Measurements from ENCODE around the gene RASAL1.

RASAL1 gene

GRCh38 chr12:113164014-113164413 is 28.5 kb upstream of the RASAL1 start:
- in situ Hi-C loops (cut with MboI; ENCODE audit: low pct_unique_long_range_greater_than_20kb, low sequenced_read_pairs) = no loop called here
- DNase-seq = no peak

GRCh38 chr12:113163030-113163360 is 27.4 kb upstream of the RASAL1 start:
- in situ Hi-C loops (cut with MboI; ENCODE audit: low pct_unique_long_range_greater_than_20kb, low sequenced_read_pairs) = no loop called here
- no peak for DNase-seq

GRCh38 chr12:113162102-113163029 is 26.8 kb upstream of the RASAL1 start:
- no peak for DNase-seq
- in situ Hi-C loops (cut with MboI; ENCODE audit: low pct_unique_long_range_greater_than_20kb, low sequenced_read_pairs) = no loop called here

GRCh38 chr12:113161415-113162016 is 26.0 kb upstream of the RASAL1 start:
- DNase-seq = no peak
- in situ Hi-C loops (cut with MboI; ENCODE audit: low pct_unique_long_range_greater_than_20kb, low sequenced_read_pairs) = no loop called here

- no peak for DNase-seq
- in situ Hi-C loops (cut with MboI; ENCODE audit: low pct_unique_long_range_greater_than_20kb, low sequenced_read_pairs) = no loop called here
Measured at GRCh38 chr12:113159937-113160336, 24.4 kb upstream of the RASAL1 start.

GRCh38 chr12:113158439-113159203 is 23.1 kb upstream of the RASAL1 start:
- in situ Hi-C loops (cut with MboI; ENCODE audit: low pct_unique_long_range_greater_than_20kb, low sequenced_read_pairs) = no loop called here
- DNase-seq = no peak

GRCh38 chr12:113157218-113157859 is 21.8 kb upstream of the RASAL1 start:
- in situ Hi-C loops (cut with MboI; ENCODE audit: low pct_unique_long_range_greater_than_20kb, low sequenced_read_pairs) = no loop called here
- no peak for DNase-seq

- in situ Hi-C loops (cut with MboI; ENCODE audit: low pct_unique_long_range_greater_than_20kb, low sequenced_read_pairs) = no loop called here
- DNase-seq = no peak
Measured at GRCh38 chr12:113155646-113156045, 20.1 kb upstream of the RASAL1 start.

GRCh38 chr12:113155060-113155459 is 19.5 kb upstream of the RASAL1 start:
- DNase-seq = no peak
- in situ Hi-C loops (cut with MboI; ENCODE audit: low pct_unique_long_range_greater_than_20kb, low sequenced_read_pairs) = no loop called here

GRCh38 chr12:113154351-113154973 is 18.9 kb upstream of the RASAL1 start:
- DNase-seq = no peak
- in situ Hi-C loops (cut with MboI; ENCODE audit: low pct_unique_long_range_greater_than_20kb, low sequenced_read_pairs) = no loop called here

- in situ Hi-C loops (cut with MboI; ENCODE audit: low pct_unique_long_range_greater_than_20kb, low sequenced_read_pairs) = no loop called here
- DNase-seq = peak; percentile 92
Measured at GRCh38 chr12:113152835-113153814, 17.6 kb upstream of the RASAL1 start.

GRCh38 chr12:113152196-113152834 is 16.8 kb upstream of the RASAL1 start:
- in situ Hi-C loops (cut with MboI; ENCODE audit: low pct_unique_long_range_greater_than_20kb, low sequenced_read_pairs) = no loop called here
- DNase-seq = no peak

GRCh38 chr12:113151655-113152054 is 16.1 kb upstream of the RASAL1 start:
- in situ Hi-C loops (cut with MboI; ENCODE audit: low pct_unique_long_range_greater_than_20kb, low sequenced_read_pairs) = no loop called here
- DNase-seq = no peak

GRCh38 chr12:113149361-113150150 is 14.0 kb upstream of the RASAL1 start, which contains the start of gene CFAP73:
CFAP73 (plus strand) TSS chr12:113149724; CDS start chr12:113149858, 134 bp downstream.
- in situ Hi-C loops (cut with MboI; ENCODE audit: low pct_unique_long_range_greater_than_20kb, low sequenced_read_pairs) = no loop called here
- peak; percentile 81 for DNase-seq

GRCh38 chr12:113146999-113147398 is 11.4 kb upstream of the RASAL1 start:
- in situ Hi-C loops (cut with MboI; ENCODE audit: low pct_unique_long_range_greater_than_20kb, low sequenced_read_pairs) = no loop called here
- DNase-seq = no peak

- DNase-seq = no peak
- in situ Hi-C loops (cut with MboI; ENCODE audit: low pct_unique_long_range_greater_than_20kb, low sequenced_read_pairs) = no loop called here
Measured at GRCh38 chr12:113145720-113146551, 10.4 kb upstream of the RASAL1 start.

All from KBM-7 (cell line).